H1 (cell line): Measurements from ENCODE around the gene ASCC2. TPM values are rescaled to one million over a fixed set of nuclear protein-coding genes. Genes with fewer than 3 reads are reported as not detected.

Experiments
- SIN3A ChIP-seq, 2 experiments: IDR thresholded peaks in 1 of 2; conservative IDR thresholded peaks in 1 of 2; 2 replicates each; pipeline ENCODE4 v1.6.1; 2011 to 2012; ENCODE audit warnings: low read length in 2 of 2, improper control_type of control experiment in 1 of 2, low read depth in 1 of 2, mild to moderate bottlenecking in 1 of 2
- polyA plus RNA-seq, 7 experiments: library from polyadenylated mRNA; depleted of rRNA in 3 of 7; stranded (reverse) in 5 of 7; unstranded in 2 of 7; fragments of >200 nt in 5 of 7; fragments of 200-250 nt in 2 of 7; gene quantifications; 1 replicate in 5 of 7; 2 replicates in 1 of 7; 4 replicates in 1 of 7; pipeline versions ENCODE4 v1.2.1 to v1.2.3, GENCODE V29; 2011 to 2013; ENCODE audit warnings: missing spikeins in 2 of 7, mixed read lengths in 2 of 7
- total RNA-seq: library from RNA; stranded (reverse); fragmentation: NEBNext Ultra II Directional; extraction: Animal tissue kit (Norgen Biotek cat#: 25700); gene quantifications from 2 replicates; pipeline ENCODE4 v1.2.1, GENCODE V29; 2021
- TF ChIP-seq, protein P1 (sequence below): fragments of 300-600 bp; sonication (generic); IDR thresholded peaks from 2 replicates; pipeline ENCODE4 v1.7.1; 2012; ENCODE audit warnings: low read length, moderate library complexity, mild to moderate bottlenecking, inconsistent platforms; ENCODE audit not compliant: insufficient replicate concordance

Gene ASCC2
- total and polyA plus RNA-seq, 2 of the 8 experiments (the other 6 are each of a cell fraction or from before 2014, with no cell fraction given), result 35.0 to 35.8 TPM

GRCh38 chr22:29803190-29803589 is 34.9 kb downstream of the ASCC2 start (continued):
- TF ChIP-seq, protein P1, sequence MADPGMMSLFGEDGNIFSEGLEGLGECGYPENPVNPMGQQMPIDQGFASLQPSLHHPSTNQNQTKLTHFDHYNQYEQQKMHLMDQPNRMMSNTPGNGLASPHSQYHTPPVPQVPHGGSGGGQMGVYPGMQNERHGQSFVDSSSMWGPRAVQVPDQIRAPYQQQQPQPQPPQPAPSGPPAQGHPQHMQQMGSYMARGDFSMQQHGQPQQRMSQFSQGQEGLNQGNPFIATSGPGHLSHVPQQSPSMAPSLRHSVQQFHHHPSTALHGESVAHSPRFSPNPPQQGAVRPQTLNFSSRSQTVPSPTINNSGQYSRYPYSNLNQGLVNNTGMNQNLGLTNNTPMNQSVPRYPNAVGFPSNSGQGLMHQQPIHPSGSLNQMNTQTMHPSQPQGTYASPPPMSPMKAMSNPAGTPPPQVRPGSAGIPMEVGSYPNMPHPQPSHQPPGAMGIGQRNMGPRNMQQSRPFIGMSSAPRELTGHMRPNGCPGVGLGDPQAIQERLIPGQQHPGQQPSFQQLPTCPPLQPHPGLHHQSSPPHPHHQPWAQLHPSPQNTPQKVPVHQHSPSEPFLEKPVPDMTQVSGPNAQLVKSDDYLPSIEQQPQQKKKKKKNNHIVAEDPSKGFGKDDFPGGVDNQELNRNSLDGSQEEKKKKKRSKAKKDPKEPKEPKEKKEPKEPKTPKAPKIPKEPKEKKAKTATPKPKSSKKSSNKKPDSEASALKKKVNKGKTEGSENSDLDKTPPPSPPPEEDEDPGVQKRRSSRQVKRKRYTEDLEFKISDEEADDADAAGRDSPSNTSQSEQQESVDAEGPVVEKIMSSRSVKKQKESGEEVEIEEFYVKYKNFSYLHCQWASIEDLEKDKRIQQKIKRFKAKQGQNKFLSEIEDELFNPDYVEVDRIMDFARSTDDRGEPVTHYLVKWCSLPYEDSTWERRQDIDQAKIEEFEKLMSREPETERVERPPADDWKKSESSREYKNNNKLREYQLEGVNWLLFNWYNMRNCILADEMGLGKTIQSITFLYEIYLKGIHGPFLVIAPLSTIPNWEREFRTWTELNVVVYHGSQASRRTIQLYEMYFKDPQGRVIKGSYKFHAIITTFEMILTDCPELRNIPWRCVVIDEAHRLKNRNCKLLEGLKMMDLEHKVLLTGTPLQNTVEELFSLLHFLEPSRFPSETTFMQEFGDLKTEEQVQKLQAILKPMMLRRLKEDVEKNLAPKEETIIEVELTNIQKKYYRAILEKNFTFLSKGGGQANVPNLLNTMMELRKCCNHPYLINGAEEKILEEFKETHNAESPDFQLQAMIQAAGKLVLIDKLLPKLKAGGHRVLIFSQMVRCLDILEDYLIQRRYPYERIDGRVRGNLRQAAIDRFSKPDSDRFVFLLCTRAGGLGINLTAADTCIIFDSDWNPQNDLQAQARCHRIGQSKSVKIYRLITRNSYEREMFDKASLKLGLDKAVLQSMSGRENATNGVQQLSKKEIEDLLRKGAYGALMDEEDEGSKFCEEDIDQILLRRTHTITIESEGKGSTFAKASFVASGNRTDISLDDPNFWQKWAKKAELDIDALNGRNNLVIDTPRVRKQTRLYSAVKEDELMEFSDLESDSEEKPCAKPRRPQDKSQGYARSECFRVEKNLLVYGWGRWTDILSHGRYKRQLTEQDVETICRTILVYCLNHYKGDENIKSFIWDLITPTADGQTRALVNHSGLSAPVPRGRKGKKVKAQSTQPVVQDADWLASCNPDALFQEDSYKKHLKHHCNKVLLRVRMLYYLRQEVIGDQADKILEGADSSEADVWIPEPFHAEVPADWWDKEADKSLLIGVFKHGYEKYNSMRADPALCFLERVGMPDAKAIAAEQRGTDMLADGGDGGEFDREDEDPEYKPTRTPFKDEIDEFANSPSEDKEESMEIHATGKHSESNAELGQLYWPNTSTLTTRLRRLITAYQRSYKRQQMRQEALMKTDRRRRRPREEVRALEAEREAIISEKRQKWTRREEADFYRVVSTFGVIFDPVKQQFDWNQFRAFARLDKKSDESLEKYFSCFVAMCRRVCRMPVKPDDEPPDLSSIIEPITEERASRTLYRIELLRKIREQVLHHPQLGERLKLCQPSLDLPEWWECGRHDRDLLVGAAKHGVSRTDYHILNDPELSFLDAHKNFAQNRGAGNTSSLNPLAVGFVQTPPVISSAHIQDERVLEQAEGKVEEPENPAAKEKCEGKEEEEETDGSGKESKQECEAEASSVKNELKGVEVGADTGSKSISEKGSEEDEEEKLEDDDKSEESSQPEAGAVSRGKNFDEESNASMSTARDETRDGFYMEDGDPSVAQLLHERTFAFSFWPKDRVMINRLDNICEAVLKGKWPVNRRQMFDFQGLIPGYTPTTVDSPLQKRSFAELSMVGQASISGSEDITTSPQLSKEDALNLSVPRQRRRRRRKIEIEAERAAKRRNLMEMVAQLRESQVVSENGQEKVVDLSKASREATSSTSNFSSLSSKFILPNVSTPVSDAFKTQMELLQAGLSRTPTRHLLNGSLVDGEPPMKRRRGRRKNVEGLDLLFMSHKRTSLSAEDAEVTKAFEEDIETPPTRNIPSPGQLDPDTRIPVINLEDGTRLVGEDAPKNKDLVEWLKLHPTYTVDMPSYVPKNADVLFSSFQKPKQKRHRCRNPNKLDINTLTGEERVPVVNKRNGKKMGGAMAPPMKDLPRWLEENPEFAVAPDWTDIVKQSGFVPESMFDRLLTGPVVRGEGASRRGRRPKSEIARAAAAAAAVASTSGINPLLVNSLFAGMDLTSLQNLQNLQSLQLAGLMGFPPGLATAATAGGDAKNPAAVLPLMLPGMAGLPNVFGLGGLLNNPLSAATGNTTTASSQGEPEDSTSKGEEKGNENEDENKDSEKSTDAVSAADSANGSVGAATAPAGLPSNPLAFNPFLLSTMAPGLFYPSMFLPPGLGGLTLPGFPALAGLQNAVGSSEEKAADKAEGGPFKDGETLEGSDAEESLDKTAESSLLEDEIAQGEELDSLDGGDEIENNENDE, result no peak
- TF ChIP-seq SIN3A (conservative IDR thresholded peaks at IDR 0.05 in 1 of 2, IDR thresholded peaks at IDR 0.05 in 1 of 2; ENCODE audit: low read depth in 1 of 2, low read length in 2 of 2), result no peak
